GM21515 (cell line): ENCODE results near the gene COMTD1.
"Not testable (repeated sequence)": the region's sequence is repeated elsewhere in the genome, so short reads cannot be mapped to it uniquely, and the experiment has no call there.

ENCODE experiments used
- ATAC-seq: cut with Tn5 transposase; IDR thresholded peaks from one replicate; pipeline ENCODE4 v1.9.1; 2021; ENCODE audit not compliant: unreplicated experiment

The COMTD1 gene

DNA sequence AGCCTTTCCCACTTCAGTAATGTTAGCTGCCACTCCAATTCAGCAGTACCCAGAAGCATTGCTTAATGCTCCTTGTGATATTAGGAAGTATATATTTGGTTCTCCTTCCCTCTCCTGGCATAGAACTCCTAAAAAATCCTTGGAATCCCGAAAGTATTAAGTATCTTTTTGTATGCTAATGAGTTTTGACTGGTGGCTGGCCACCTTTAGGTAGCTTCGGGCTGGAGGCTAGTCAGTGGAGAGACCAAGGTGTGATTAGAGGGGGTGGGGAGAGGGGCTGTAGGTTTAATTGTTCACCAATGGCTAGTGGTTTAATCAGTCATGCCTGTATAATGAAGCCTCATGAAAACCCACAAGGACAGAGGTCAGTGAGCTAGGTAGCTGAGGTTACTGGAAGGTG lies 12.2 kb downstream of the COMTD1 start:
- ATAC-seq, result no peak

GRCh38 chr10:75221492-75221891 lies 14.3 kb downstream of the COMTD1 start:
- ATAC-seq, result not testable (repeated sequence)

GRCh38 chr10:75220274-75220673 lies 15.5 kb downstream of the COMTD1 start:
- ATAC-seq, result no peak

DNA sequence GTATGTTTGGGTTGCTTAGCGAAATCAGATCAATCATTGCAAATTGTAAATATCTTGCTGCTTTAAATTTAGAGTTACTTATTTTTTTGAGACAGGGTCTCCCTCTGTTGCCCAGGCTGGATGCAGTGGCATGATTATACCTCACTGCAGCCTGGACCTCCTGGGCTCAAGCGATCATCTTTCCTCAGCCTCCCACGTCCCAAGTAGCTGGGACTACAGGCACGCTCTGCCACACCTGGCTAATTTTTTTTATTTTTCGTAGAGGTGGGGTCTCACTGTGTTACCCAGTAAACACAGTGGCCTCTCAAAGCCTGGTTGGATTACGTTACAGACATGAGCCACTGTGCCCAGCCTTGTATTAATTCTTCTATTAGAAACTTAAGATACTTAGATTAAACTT lies 23.4 kb downstream of the COMTD1 start:
- no peak for ATAC-seq

DNA sequence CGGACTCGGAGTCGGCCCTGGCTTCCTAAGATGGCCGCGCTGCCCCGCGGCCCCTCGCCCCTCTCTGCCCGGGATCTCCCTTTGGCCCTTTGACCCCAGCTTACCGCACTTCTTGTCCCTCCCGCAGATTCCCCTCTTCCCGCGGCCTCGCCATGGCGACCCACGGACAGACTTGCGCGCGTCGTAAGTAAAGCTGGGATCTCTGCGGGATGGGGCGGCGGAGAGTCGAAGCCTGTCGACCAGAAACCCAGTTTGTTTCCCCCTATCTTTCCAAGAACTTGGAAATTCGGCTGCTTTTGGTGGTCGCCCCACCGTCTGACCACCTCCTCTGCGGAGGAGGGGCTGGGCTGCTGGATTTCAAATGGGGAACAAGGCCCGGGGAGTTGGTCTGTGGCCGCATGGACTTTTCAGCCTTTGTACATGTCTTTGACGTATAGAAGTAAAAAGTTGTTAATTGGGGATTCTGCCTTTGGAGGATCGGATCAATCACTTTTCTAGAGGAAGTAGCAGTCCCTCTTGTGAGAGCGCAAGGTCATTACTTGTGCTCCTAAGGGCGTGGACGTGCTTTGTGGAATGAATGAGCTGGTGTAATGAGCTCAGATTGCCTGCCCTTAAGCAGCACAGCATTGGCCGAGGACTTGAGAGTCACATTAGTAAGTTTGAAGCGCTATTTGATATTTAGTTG lies 24.6 kb downstream of the COMTD1 start:
- ATAC-seq, result no peak

DNA sequence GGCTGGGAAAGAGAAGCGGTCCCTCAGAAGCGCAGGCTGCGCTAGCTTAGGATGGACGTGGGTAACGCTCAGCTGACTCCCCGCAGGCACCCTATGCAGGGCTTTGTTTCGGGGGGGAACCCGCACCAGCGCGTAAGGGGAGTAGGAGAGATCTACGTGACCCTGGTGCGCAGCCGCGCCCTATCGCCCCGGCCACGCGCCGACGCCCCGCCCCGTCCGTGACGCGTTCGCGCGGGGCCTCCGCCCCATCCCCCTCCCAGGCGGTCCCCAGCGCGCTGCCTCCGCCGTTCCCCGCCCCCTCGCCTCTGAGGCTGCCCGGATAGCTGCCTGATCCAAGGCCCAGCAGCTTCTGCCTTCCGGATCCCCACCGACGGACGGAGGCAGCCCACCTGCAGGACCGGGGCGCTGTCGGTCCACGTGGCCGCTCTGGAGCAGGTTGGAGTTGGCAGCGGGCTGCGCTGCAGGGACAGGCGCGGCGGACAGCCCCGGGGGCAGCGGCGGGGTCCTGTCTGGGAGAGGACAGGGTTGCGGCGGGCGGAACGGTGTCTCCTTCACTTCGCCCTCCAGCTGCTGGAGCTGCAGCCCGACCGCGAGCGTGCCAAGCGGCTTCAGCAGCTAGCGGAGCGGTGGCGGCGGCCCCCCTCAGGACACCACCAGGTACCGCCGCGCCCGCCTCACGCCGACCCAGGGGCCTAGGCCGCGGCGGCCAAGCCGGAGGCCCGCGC lies 25.3 kb downstream of the COMTD1 start, which contains the start of gene VDAC2:
Gene VDAC2, plus strand, starts transcription at position 515 of the 725 bp plus-strand sequence. CDS start 363 bp downstream, outside the sequence.
- ATAC-seq, result peak; percentile 87

- peak; percentile 58 for ATAC-seq
Observed at GRCh38 chr10:75209921-75210281, 25.9 kb downstream of the COMTD1 start.

DNA sequence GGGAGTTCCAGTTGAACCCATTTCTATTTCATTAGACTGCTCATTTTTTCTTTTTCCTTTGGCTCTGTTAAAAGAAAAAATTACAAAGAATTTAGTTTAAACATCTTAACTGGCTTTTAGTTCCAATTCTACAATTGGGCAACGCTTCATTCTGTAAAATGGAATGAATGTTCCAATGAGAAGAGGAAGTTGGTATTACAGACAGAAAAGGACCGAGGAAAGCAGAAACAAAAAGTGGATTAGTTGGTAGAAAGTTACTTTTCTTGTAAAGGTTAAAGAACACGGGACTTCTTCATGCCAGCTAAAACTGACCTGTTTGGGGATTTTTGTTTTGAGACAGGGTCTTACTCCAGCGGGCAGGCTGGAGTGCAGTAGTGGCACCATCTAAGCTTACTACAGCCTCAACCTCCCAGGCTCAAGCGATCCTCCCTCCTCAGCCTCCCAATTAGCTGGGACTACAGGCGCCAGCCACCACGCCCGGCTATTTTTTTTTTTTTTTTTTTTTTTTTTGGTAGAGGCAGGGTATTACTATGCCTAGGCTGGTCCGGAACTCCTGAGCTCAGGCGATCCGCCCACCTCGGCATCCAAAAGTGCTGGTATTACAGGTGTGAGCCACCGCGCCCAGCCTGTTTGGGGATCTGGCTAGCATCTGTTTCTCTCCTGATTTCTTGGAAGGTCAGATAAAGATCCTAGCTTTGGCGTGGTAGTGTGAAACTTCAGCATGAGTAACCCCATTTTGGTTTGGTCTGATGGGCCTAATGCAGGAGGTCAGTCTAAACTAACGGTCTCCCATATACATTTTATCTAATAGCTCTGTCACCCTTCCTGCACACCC lies 26.5 kb downstream of the COMTD1 start:
- ATAC-seq, result no peak

DNA sequence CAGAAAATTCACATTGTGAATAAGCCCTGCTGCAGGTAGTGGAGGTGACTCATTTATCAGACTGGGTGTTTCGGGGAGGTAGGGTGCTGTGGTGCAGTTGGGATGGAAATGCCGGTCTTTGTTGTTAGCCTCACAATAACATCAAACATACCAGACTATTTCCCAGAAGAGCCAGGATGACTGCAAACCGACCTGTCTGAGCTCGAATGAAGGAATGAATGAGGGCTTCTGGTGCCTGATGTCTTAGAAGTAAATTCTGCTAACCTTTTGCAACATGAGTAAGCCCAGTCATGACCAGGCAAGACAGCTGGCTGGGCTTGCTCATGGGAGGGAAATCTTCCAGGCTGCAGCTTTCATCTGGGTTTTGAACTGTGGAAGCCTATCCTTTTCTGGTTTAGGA lies 27.6 kb downstream of the COMTD1 start:
- ATAC-seq, result no peak

GRCh38 chr10:75207857-75208144 lies 28.0 kb downstream of the COMTD1 start:
- ATAC-seq, result no peak

- ATAC-seq, result no peak
Observed at GRCh38 chr10:75207079-75207856, 28.5 kb downstream of the COMTD1 start.

GRCh38 chr10:75206638-75207037 lies 29.1 kb downstream of the COMTD1 start:
- not testable (repeated sequence) for ATAC-seq

DNA sequence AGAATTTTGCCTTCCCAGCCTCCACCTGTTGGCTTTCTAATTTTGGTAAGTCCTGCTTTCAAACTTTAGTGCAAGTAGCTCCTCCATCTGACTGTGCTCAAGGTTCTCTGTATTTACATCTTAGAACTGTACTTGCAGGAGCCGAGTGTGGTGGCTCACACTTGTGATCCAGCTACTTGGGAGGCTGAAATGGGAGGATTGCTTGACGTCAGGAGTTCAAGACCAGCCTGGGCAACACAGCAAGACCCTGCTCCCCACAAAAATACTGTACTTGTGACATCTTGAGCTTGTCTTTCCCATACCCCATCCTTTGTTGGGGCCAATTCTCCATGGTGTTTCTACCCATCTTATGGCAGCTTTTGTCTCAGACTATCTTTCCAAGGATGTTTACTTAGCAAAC lies 29.8 kb downstream of the COMTD1 start:
- no peak for ATAC-seq

DNA sequence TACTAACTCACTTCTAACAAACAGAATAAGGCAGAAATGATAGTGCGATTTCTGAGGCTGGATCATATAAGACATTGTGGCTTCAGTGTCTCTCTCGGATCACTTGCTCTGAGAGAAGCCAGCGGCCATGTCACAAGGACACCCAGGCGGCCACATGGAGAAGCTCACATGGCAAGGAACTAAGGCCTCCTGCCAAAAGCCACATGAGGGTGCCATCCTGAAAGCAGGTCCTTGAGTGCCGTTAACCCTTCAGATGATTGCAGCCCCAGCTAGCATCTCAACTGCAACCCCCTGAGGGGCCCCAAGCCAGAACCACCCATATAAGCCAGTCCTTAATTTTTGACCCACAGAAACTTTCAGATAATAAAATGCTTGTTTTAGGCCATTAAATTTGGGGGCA lies 32.0 kb downstream of the COMTD1 start:
- no peak for ATAC-seq

DNA sequence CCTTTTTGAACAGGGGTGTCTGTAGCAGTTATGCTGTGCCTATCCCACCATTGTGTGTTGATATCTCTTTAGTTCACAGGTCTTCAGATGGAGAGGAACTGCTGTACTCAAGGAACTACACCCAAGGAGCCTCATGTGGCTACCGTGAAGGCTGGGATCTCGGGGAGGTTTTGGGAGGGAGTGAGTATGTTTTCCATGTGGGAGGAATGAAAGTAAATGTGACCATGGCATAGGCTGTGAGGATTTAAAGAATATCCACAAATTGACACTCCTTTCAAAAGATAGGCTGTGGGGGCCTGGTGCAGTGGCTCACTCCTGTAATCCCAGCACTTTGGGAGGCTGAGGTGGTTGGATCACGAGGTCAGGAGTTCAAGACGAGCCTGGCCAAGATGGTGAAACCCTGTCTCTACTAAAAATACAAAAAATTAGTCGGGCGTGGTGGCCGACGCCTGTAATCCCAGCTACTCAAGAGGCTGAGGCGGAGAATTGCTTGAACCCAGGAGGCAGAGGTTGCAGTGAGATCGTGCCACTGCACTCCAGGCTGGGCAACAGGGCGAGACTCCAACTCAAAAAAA lies 32.6 kb downstream of the COMTD1 start:
- not testable (repeated sequence) for ATAC-seq

- no peak for ATAC-seq
Observed at GRCh38 chr10:75202321-75203045, 33.3 kb downstream of the COMTD1 start.

- ATAC-seq, result no peak
Observed at GRCh38 chr10:75201793-75202307, 33.9 kb downstream of the COMTD1 start.

- not testable (repeated sequence) for ATAC-seq
Observed at GRCh38 chr10:75199949-75200348, 35.8 kb downstream of the COMTD1 start.

GRCh38 chr10:75197906-75198305 lies 37.9 kb downstream of the COMTD1 start:
- no peak for ATAC-seq

GRCh38 chr10:75197066-75197465 lies 38.7 kb downstream of the COMTD1 start:
- no peak for ATAC-seq
